ENCODE results near the gene FAXDC2.

Gene FAXDC2

DNA sequence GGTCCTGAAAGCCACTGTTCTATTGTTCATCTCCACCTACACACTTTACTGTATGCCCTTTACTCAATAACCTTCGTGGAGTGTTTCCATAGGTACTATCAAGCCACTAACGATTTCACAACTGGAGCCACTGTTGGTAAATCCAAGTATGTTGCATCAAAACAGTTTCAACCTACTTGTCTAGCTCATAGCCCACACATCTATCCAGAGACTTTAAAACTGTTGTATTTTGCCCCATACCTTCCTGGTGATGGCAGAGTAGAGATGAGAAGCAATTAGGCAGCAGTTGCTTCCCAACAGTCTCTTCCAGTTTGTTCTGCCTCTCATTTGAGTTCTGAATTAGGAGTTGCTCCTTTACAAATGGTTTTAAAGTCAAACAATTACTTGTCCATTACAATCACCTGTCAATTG, 607 bp downstream of the FAXDC2 start:
- H2BK5ac ChIP-seq (ENCODE audit: low read length): no peak overlapping the region
- no CpG with 5 or more reads among the region's 2 CpGs for WGBS (ENCODE audit: extremely low coverage, insufficient coverage, low lambda C conversion rate)

DNA sequence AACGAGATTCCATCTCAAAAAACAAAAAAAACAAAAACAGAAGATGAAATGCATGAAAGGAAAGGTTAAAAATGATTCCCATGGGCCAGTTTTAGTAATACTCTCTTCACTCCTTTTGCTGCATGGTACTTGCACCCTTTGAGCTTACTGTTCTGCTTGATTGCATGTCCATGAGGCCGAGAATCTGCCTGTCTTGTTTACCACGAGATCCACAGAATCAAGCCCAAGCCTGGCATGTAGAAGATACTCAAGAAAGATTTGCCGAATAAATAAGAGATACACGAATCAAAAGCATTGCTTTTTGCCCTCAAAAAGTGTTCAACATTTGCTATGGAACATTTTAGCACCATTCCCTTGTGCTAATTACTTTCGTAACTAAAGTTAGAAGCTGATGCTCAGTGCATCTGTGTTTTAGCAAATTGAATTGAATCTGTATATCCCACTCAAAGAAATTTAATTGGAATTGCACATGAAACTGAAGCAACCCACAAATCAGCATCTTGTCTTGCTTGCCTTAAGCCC, 1.1 kb downstream of the FAXDC2 start:
- no peak overlapping the region for H3K4me2 ChIP-seq (ENCODE audit: low read length)
- no peak overlapping the region for H3K9ac ChIP-seq (ENCODE audit: low read length)
- H2AK5ac ChIP-seq (ENCODE audit: low read length): no peak overlapping the region
- H3K4ac ChIP-seq (ENCODE audit: low read depth, low read length): no peak overlapping the region
- no peak for DNase-seq
- H4K8ac ChIP-seq (ENCODE audit: low read depth, low read length): no peak overlapping the region
- no peak overlapping the region for H2BK15ac ChIP-seq (replicated peaks; ENCODE audit: low read depth)
- no peak overlapping the region for H3K23ac ChIP-seq (ENCODE audit: low read length)
- H3K56ac ChIP-seq (ENCODE audit: low read length): no peak overlapping the region
- WGBS (ENCODE audit: extremely low coverage, insufficient coverage, low lambda C conversion rate): no CpG with 5 or more reads among the region's 6 CpGs
- H3K4me3 ChIP-seq (ENCODE audit: low read length): no peak overlapping the region
- H3K4me1 ChIP-seq (ENCODE audit: control insufficient read depth, low read depth, low read length): peaks cover 6% of the 10 kb centered on the region
- no peak overlapping the region for H2BK5ac ChIP-seq (ENCODE audit: low read length)
- H3K27ac ChIP-seq (ENCODE audit: low read depth, low read length): no peak overlapping the region
- no peaks in the 10 kb centered on the region for H3K36me3 ChIP-seq (ENCODE audit: control insufficient read depth, insufficient read depth, low read length)
- no peaks in the 10 kb centered on the region for H3K27me3 ChIP-seq (ENCODE audit: insufficient read depth, low read length, poor library complexity)
- H2BK120ac ChIP-seq (ENCODE audit: low read depth, low read length): no peak overlapping the region
- H3K18ac ChIP-seq (ENCODE audit: low read length): no peak overlapping the region
- no peak overlapping the region for H4K5ac ChIP-seq (ENCODE audit: low read length)
- H3K79me1 ChIP-seq (ENCODE audit: low read length): no peaks in the 10 kb centered on the region
- H3K79me2 ChIP-seq (ENCODE audit: control insufficient read depth, insufficient read depth, low read length): no peaks in the 10 kb centered on the region

More for the DNA sequence above, 607 bp downstream of the FAXDC2 start:
- H2AK5ac ChIP-seq (ENCODE audit: low read length): no peak overlapping the region
- H4K5ac ChIP-seq (ENCODE audit: low read length): no peak overlapping the region
- no peak overlapping the region for H3K4me3 ChIP-seq (ENCODE audit: low read length)
- no peaks in the 10 kb centered on the region for H3K79me2 ChIP-seq (ENCODE audit: control insufficient read depth, insufficient read depth, low read length)
- DNase-seq: no peak
- no peaks in the 10 kb centered on the region for H3K79me1 ChIP-seq (ENCODE audit: low read length)
- H2BK120ac ChIP-seq (ENCODE audit: low read depth, low read length): no peak overlapping the region
- no peak overlapping the region for H3K18ac ChIP-seq (ENCODE audit: low read length)
- H3K27ac ChIP-seq (ENCODE audit: low read depth, low read length): no peak overlapping the region
- H3K4me2 ChIP-seq (ENCODE audit: low read length): no peak overlapping the region
- no peak overlapping the region for H3K23ac ChIP-seq (ENCODE audit: low read length)
- H3K4ac ChIP-seq (ENCODE audit: low read depth, low read length): no peak overlapping the region
- H3K4me1 ChIP-seq (ENCODE audit: control insufficient read depth, low read depth, low read length): peaks cover 6% of the 10 kb centered on the region
- no peaks in the 10 kb centered on the region for H3K36me3 ChIP-seq (ENCODE audit: control insufficient read depth, insufficient read depth, low read length)
- no peak overlapping the region for H3K9ac ChIP-seq (ENCODE audit: low read length)
- no peak overlapping the region for H4K8ac ChIP-seq (ENCODE audit: low read depth, low read length)
- H3K56ac ChIP-seq (ENCODE audit: low read length): no peak overlapping the region
- H3K27me3 ChIP-seq (ENCODE audit: insufficient read depth, low read length, poor library complexity): no peaks in the 10 kb centered on the region
- no peak overlapping the region for H2BK15ac ChIP-seq (replicated peaks; ENCODE audit: low read depth)

DNA sequence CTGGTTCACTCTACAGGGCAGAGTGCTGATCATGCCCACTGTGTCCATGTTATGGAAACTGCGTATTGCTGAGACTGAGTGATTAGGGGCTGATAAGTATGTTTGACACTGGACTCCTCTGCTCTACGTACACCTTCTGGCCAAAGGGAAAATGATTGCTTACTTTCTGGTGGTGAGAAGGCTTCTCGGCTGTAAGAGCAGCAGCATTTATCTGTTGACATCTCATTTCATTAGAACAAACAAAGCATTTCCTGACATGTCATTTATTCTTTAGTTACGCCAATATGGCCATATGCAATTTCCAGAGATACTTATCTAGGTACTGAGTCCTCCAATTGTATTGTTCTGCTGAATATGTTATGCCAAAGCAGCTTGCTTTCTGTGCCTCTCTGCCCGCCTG, 5.6 kb downstream of the FAXDC2 start:
- Histone ChIP-seq H2BK120ac (ENCODE audit: low read depth, low read length) (no peak overlapping the region), H3K23ac (ENCODE audit: low read length) (no peak overlapping the region)
- no CpG with 5 or more reads among the region's 5 CpGs for WGBS (ENCODE audit: extremely low coverage, insufficient coverage, low lambda C conversion rate)

DNA sequence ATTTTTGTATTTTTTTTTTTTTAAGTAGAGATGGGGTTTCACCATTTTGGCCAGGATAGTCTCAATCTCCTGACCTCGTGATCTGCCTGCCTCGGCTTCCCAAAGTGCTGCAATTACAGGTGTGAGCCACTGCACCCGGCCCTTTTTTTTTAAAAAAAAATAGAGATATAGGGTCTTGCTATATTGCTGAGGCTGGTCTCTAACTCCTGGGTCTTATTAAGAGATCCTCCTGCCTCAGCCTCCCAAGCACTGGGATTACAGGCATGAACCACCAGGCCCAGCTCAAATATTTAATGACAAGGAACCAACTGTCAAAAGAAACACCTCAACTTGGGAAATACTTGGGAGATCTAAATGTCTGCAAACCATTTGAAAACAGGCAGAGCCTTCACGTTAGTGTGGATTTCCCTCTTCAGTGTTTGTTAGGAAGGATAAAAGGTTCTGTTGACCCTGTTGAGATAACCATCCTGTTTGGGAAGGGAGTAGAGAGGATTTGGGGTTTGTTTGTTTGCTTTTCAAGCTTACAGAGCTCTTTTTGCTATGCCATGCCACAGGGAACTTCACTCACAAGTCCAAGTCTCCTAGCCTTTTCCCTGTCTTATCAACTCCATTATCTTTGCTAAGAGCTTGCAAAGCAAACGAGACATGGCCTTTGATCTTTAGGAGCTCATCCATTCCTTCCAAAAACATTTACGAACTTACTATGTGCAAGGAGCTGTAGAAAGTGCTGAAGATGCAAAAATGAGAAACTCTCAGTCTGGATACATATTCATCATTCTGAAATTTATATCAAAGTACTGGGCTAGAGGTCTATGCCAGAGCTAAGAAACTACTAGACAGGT, 7.5 kb downstream of the FAXDC2 start:
- Histone ChIP-seq H2BK120ac (ENCODE audit: low read depth, low read length) (no peak overlapping the region), H3K56ac (ENCODE audit: low read length) (no peak overlapping the region), H3K4me2 (ENCODE audit: low read length) (no peak overlapping the region), H3K4me3 (ENCODE audit: low read length) (no peak overlapping the region), H3K9ac (ENCODE audit: low read length) (no peak overlapping the region), H3K27me3 (ENCODE audit: insufficient read depth, low read length, poor library complexity) (no peaks in the 10 kb centered on the region), H2BK5ac (ENCODE audit: low read length) (no peak overlapping the region), H3K36me3 (ENCODE audit: control insufficient read depth, insufficient read depth, low read length) (no peaks in the 10 kb centered on the region), H3K23ac (ENCODE audit: low read length) (no peak overlapping the region), H3K18ac (ENCODE audit: low read length) (no peak overlapping the region), H2BK15ac (replicated peaks; ENCODE audit: low read depth) (no peak overlapping the region), H4K5ac (ENCODE audit: low read length) (no peak overlapping the region), H3K4ac (ENCODE audit: low read depth, low read length) (no peak overlapping the region), H3K79me2 (ENCODE audit: control insufficient read depth, insufficient read depth, low read length) (no peaks in the 10 kb centered on the region), H4K8ac (ENCODE audit: low read depth, low read length) (no peak overlapping the region), H3K4me1 (ENCODE audit: control insufficient read depth, low read depth, low read length) (no peaks in the 10 kb centered on the region), H3K27ac (ENCODE audit: low read depth, low read length) (no peak overlapping the region), H2AK5ac (ENCODE audit: low read length) (no peak overlapping the region), H3K79me1 (ENCODE audit: low read length) (no peaks in the 10 kb centered on the region)
- no CpG with 5 or more reads among the region's 6 CpGs for WGBS (ENCODE audit: extremely low coverage, insufficient coverage, low lambda C conversion rate)
- DNase-seq: peak; percentile 78

More for the DNA sequence above, 5.6 kb downstream of the FAXDC2 start:
- Histone ChIP-seq H3K27me3 (ENCODE audit: insufficient read depth, low read length, poor library complexity) (no peaks in the 10 kb centered on the region), H4K5ac (ENCODE audit: low read length) (no peak overlapping the region), H3K9ac (ENCODE audit: low read length) (no peak overlapping the region), H3K79me2 (ENCODE audit: control insufficient read depth, insufficient read depth, low read length) (no peaks in the 10 kb centered on the region), H2BK15ac (replicated peaks; ENCODE audit: low read depth) (no peak overlapping the region), H4K8ac (ENCODE audit: low read depth, low read length) (no peak overlapping the region), H2AK5ac (ENCODE audit: low read length) (no peak overlapping the region), H3K79me1 (ENCODE audit: low read length) (no peaks in the 10 kb centered on the region), H3K18ac (ENCODE audit: low read length) (no peak overlapping the region), H3K56ac (ENCODE audit: low read length) (peak overlapping the region; percentile 18), H3K4me3 (ENCODE audit: low read length) (no peak overlapping the region), H3K27ac (ENCODE audit: low read depth, low read length) (no peak overlapping the region), H3K36me3 (ENCODE audit: control insufficient read depth, insufficient read depth, low read length) (no peaks in the 10 kb centered on the region), H2BK5ac (ENCODE audit: low read length) (no peak overlapping the region), H3K4me2 (ENCODE audit: low read length) (no peak overlapping the region), H3K4ac (ENCODE audit: low read depth, low read length) (no peak overlapping the region), H3K4me1 (ENCODE audit: control insufficient read depth, low read depth, low read length) (no peaks in the 10 kb centered on the region)
- no peak for DNase-seq

DNA sequence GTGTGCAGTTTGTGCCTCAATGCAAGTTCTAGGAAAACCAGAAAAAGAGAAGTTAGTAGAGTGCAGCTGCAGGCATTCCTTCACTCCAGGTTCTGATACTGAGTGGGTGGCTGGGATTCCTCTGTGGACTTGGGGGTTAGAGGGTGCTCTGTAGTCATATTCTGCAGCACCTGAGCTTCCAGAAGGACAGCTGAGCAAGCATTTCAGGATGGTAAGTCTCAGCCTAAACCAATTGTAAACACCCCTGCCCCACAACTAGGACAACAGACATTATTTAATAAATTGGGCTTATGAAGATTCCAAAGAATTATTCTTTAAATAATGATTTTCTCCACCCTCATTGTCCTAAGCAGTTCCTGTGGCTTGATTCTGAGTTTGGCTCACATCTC, 9.1 kb downstream of the FAXDC2 start:
- H2AK5ac ChIP-seq (ENCODE audit: low read length): no peak overlapping the region
- H3K27ac ChIP-seq (ENCODE audit: low read depth, low read length): no peak overlapping the region
- no peak overlapping the region for H4K8ac ChIP-seq (ENCODE audit: low read depth, low read length)
- no peak overlapping the region for H3K9ac ChIP-seq (ENCODE audit: low read length)
- H3K56ac ChIP-seq (ENCODE audit: low read length): no peak overlapping the region
- no peak overlapping the region for H3K4me3 ChIP-seq (ENCODE audit: low read length)
- no peak overlapping the region for H4K5ac ChIP-seq (ENCODE audit: low read length)
- H3K4ac ChIP-seq (ENCODE audit: low read depth, low read length): no peak overlapping the region
- H3K27me3 ChIP-seq (ENCODE audit: insufficient read depth, low read length, poor library complexity): no peaks in the 10 kb centered on the region
- no peak overlapping the region for H3K18ac ChIP-seq (ENCODE audit: low read length)
- no peak overlapping the region for H3K23ac ChIP-seq (ENCODE audit: low read length)
- no peaks in the 10 kb centered on the region for H3K36me3 ChIP-seq (ENCODE audit: control insufficient read depth, insufficient read depth, low read length)
- no peak for DNase-seq
- no peaks in the 10 kb centered on the region for H3K79me2 ChIP-seq (ENCODE audit: control insufficient read depth, insufficient read depth, low read length)
- no peak overlapping the region for H2BK5ac ChIP-seq (ENCODE audit: low read length)
- H2BK15ac ChIP-seq (replicated peaks; ENCODE audit: low read depth): no peak overlapping the region
- no peak overlapping the region for H2BK120ac ChIP-seq (ENCODE audit: low read depth, low read length)
- H3K4me2 ChIP-seq (ENCODE audit: low read length): no peak overlapping the region
- no peaks in the 10 kb centered on the region for H3K4me1 ChIP-seq (ENCODE audit: control insufficient read depth, low read depth, low read length)
- H3K79me1 ChIP-seq (ENCODE audit: low read length): no peaks in the 10 kb centered on the region

Data from mesendoderm (in vitro differentiated cells).